Small intestine (tissue), 7 donors: Measurements from ENCODE around the gene ADGRL2. TPM values are rescaled to one million over a fixed set of nuclear protein-coding genes. Genes with fewer than 3 reads are reported as not detected.
"Not testable (repeated sequence)": the region's sequence is repeated elsewhere in the genome, so short reads cannot be mapped to it uniquely, and the experiment has no call there.

Experiments used
- DNase-seq, 2 donors: peaks; one replicate each; pipeline versions ENCODE4 v3.0.0 to v3.0.0-alpha.2; 2013
- FAIRE-seq: peaks from 2 replicates; lab custom pipeline; 2012; peaks lifted over from hg19 to GRCh38; lab: Jason Lieb, UNC
- H3K27ac ChIP-seq, 3 donors: one replicate each; pipeline ENCODE4 v1.5.1; 2013; ENCODE audit warnings: low read length in 2 of 3, mild to moderate bottlenecking in 2 of 3, control low read depth in 1 of 3, inconsistent platforms in 1 of 3, low read depth in 1 of 3, moderate library complexity in 1 of 3
- H3K27me3 ChIP-seq, 3 donors: one replicate each; pipeline ENCODE4 v1.6.1; 2013; ENCODE audit warnings: low read length in 3 of 3, inconsistent platforms in 1 of 3; ENCODE audit not compliant: control insufficient read depth in 3 of 3, insufficient read depth in 3 of 3
- H3K36me3 ChIP-seq, 3 donors: one replicate each; pipeline ENCODE4 v1.6.1; 2013; ENCODE audit warnings: low read length in 3 of 3, inconsistent platforms in 1 of 3, low read depth in 1 of 3, mild to moderate bottlenecking in 1 of 3, moderate library complexity in 1 of 3; ENCODE audit not compliant: control insufficient read depth in 3 of 3, insufficient read depth in 2 of 3
- H3K4me1 ChIP-seq, 3 donors: one replicate each; pipeline ENCODE4 v1.6.1; 2013; ENCODE audit warnings: low read length in 2 of 3, inconsistent platforms in 1 of 3, low read depth in 1 of 3, mild to moderate bottlenecking in 1 of 3, moderate library complexity in 1 of 3; ENCODE audit not compliant: control insufficient read depth in 3 of 3, insufficient read depth in 2 of 3
- H3K4me3 ChIP-seq, 3 donors: one replicate each; pipeline ENCODE4 v1.5.1; 2013; ENCODE audit warnings: low read length in 3 of 3, control low read depth in 1 of 3, inconsistent platforms in 1 of 3, low read depth in 1 of 3, mild to moderate bottlenecking in 1 of 3, moderate library complexity in 1 of 3
- H3K9me3 ChIP-seq, 2 donors: one replicate each; pipeline ENCODE4 v1.6.1; 2013; ENCODE audit warnings: low read depth in 1 of 2, low read length in 1 of 2; ENCODE audit not compliant: control insufficient read depth in 2 of 2, insufficient read depth in 1 of 2
- WGBS, 3 donors: extraction: QIAGEN DNeasy Blood & Tissue Kit; methylation state at CpG; one replicate each; pipeline ENCODE4 v1.1.7; 2013; 5-methylcytosine and 5-hydroxymethylcytosine counted together
- polyA plus RNA-seq, 4 donors: library from polyadenylated mRNA; stranded (reverse) in 3 of 4; unstranded in 1 of 4; fragments of 200-250 nt in 3 of 4; fragments of 120-200 nt in 1 of 4; gene quantifications; one replicate each; pipeline versions ENCODE4 v1.2.1 to v1.2.3, GENCODE V29; 2013
- donor health status: healthy with polysubstance abuse.
- donor health status: control.
- donor health status: control.
- donor health status: Bipolar disorder and iron deficiency.
- donor health status: healthy.

The ADGRL2 gene
- polyA plus RNA-seq, 4 donors, result 0.67 to 74.9 (median 8.0) TPM

- not testable (repeated sequence) for H3K27me3 ChIP-seq, DNase-seq, H3K27ac ChIP-seq, H3K4me3 ChIP-seq, H3K9me3 ChIP-seq, H3K4me1 ChIP-seq, H3K36me3 ChIP-seq, FAIRE-seq
- WGBS, 3 donors, result 92 to 100% (median 98%) methylated on average over 2 of the region's 3 CpGs
Measured at GRCh38 chr1:81871091-81871490, 70.4 kb downstream of the ADGRL2 start.

DNA sequence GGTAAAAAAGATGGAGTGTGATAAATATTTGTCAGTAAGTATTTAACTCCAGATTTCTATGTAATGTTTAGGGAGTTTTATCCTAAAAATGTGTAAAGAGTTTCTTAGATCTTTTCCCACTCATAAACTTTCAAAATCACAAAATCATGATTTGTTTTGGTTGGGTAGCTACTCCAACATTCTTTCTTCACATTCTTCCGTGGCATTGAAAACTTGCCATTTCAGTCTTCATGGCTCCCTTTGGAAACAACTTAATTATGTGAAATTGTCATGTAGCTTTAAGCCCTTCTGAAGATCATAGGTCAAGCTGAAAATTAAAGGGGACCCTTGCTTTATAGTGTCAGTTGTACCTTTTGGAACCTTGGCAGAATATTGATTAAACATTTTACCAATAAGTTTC is 73.2 kb downstream of the ADGRL2 start:
- H3K4me3 ChIP-seq, result no peak overlapping the region
- H3K27ac ChIP-seq, result no peak overlapping the region
- H3K9me3 ChIP-seq, result no peaks in the 10 kb centered on the region
- no peak for FAIRE-seq
- peaks cover 0 to 4% (median 0%) of the 10 kb centered on the region in 3 donors for H3K4me1 ChIP-seq
- DNase-seq, result no peak
- H3K36me3 ChIP-seq, result no peaks in the 10 kb centered on the region
- WGBS, 3 donors, result 72 to 86% (median 83%) methylated on average over 1 of the region's 1 CpG
- no peaks in the 10 kb centered on the region for H3K27me3 ChIP-seq

GRCh38 chr1:81874461-81874860 is 73.7 kb downstream of the ADGRL2 start:
- Histone ChIP-seq H3K4me1 (peaks cover 0 to 4% (median 0%) of the 10 kb centered on the region in 3 donors), H3K36me3 (no peaks in the 10 kb centered on the region), H3K27ac (no peak overlapping the region), H3K27me3 (no peaks in the 10 kb centered on the region), H3K9me3 (no peaks in the 10 kb centered on the region), H3K4me3 (no peak overlapping the region)
- no peak for DNase-seq
- 86 to 92% (median 91%) methylated on average over 1 of the region's 1 CpG for WGBS, 3 donors
- no peak for FAIRE-seq

DNA sequence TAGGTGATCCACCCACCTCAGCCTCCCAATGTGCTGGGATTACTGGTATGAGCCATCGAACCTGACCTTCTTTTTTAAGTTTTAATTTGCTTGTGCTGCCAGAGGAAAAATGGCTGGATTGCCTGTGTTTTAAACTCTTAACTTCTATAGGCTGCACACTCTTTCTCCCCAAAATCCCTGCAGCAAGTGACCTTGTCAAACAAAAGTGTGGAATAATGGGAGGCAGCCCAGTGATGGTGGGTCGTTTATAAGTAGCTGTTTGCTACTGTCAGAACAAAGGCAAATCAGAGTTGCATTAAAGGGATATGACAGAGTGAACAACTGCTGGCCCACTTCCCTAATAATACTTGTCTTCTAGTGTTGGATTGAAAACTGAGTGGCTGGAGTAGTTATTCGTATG is 74.2 kb downstream of the ADGRL2 start:
- Histone ChIP-seq H3K4me3 (no peak overlapping the region), H3K27ac (no peak overlapping the region), H3K4me1 (peaks cover 0 to 4% (median 0%) of the 10 kb centered on the region in 3 donors), H3K27me3 (no peaks in the 10 kb centered on the region), H3K36me3 (peaks cover 0 to 2% (median 0%) of the 10 kb centered on the region in 3 donors), H3K9me3 (no peaks in the 10 kb centered on the region)
- FAIRE-seq (no peak), DNase-seq (no peak)
- WGBS, 3 donors, result 65 to 74% (median 68%) methylated on average over 3 of the region's 3 CpGs

GRCh38 chr1:81876901-81877733 is 76.4 kb downstream of the ADGRL2 start:
- 47 to 53% (median 51%) methylated on average over 2 of the region's 2 CpGs for WGBS, 3 donors
- no peak overlapping the region for H3K4me3 ChIP-seq
- no peak overlapping the region for H3K27ac ChIP-seq
- no peaks in the 10 kb centered on the region for H3K27me3 ChIP-seq
- H3K9me3 ChIP-seq, result no peaks in the 10 kb centered on the region
- peaks cover 0 to 4% (median 0%) of the 10 kb centered on the region in 3 donors for H3K4me1 ChIP-seq
- no peak for FAIRE-seq
- H3K36me3 ChIP-seq, result peaks cover 0 to 2% (median 0%) of the 10 kb centered on the region in 3 donors
- DNase-seq, result peak; percentile 11 to 42

- 19 to 60% (median 36%) methylated on average over 1 of the region's 1 CpG for WGBS, 3 donors
- FAIRE-seq (no peak), DNase-seq (no peak)
- H3K4me1 ChIP-seq, result peaks cover 0 to 4% (median 0%) of the 10 kb centered on the region in 3 donors
- no peak overlapping the region for H3K27ac ChIP-seq
- H3K4me3 ChIP-seq, result no peak overlapping the region
- peaks cover 0 to 2% (median 0%) of the 10 kb centered on the region in 3 donors for H3K36me3 ChIP-seq
- no peaks in the 10 kb centered on the region for H3K9me3 ChIP-seq
- H3K27me3 ChIP-seq, result no peaks in the 10 kb centered on the region
Measured at GRCh38 chr1:81877940-81878339, 77.2 kb downstream of the ADGRL2 start.

DNA sequence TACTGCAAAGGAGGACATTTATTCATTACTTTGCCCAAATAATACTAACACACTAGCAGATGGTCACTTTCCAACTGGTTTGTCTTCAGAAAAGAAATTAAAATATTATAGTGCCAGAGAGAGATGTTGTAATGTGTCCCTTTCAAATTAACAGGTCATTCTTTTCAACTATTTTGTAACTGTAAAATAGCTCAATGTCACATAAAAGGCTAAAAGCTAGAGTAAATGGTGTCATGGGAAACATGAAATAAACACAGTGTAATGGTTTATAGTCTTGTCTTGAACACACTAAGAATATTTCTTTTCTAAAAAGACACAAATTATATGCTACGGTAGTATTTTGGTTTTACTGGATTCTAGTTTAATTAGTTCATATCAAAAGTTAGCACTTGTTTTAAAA is 77.8 kb downstream of the ADGRL2 start:
- Histone ChIP-seq H3K36me3 (peaks cover 0 to 2% (median 0%) of the 10 kb centered on the region in 3 donors), H3K4me1 (peaks cover 0 to 4% (median 0%) of the 10 kb centered on the region in 3 donors), H3K9me3 (no peaks in the 10 kb centered on the region), H3K27ac (no peak overlapping the region), H3K27me3 (no peaks in the 10 kb centered on the region), H3K4me3 (no peak overlapping the region)
- WGBS, 3 donors, result 69 to 93% (median 93%) methylated on average over 1 of the region's 1 CpG
- no peak for FAIRE-seq
- DNase-seq, result no peak

GRCh38 chr1:81880781-81881180 is 80.0 kb downstream of the ADGRL2 start:
- Histone ChIP-seq H3K4me1 (peaks cover 0 to 4% (median 0%) of the 10 kb centered on the region in 3 donors), H3K36me3 (peaks cover 0 to 6% (median 0%) of the 10 kb centered on the region in 3 donors), H3K27me3 (no peaks in the 10 kb centered on the region), H3K9me3 (no peaks in the 10 kb centered on the region), H3K27ac (no peak overlapping the region), H3K4me3 (no peak overlapping the region)
- WGBS, 3 donors, result 83 to 85% (median 84%) methylated on average over 1 of the region's 1 CpG
- DNase-seq (no peak), FAIRE-seq (no peak)
